Pancreas (tissue), 10 donors: ENCODE measurements around the gene PHACTR4. TPM values are rescaled to one million over a fixed set of nuclear protein-coding genes. Genes with fewer than 3 reads are reported as not detected.
"Not testable (repeated sequence)": the region's sequence is repeated elsewhere in the genome, so short reads cannot be mapped to it uniquely, and the experiment has no call there.

Source experiments
- ATAC-seq, 4 donors: fragments of 200-7000 bp; cut with Tn5 transposase; one replicate each; pipeline versions ENCODE4 v1.8.0 to v1.9.1; 2020; ENCODE audit warnings: mild to moderate bottlenecking in 4 of 4, moderate library complexity in 4 of 4
- DNase-seq, 6 donors: peaks; one replicate each; pipeline ENCODE4 v3.0.0-alpha.2; 2020
- FAIRE-seq: peaks from 2 replicates; lab custom pipeline; 2012; peaks lifted over from hg19 to GRCh38; lab: Jason Lieb, UNC
- H3K27ac ChIP-seq, 4 donors: fragments of 200-600 bp; sonication (generic); 1 replicate in 3 of 4; 2 replicates in 1 of 4; pipeline versions ENCODE4 v1.5.0 to v1.8.0; 2020
- H3K27me3 ChIP-seq, 4 donors: fragments of 200-600 bp; one replicate each; pipeline ENCODE4 v1.8.0; 2021
- H3K36me3 ChIP-seq, 3 donors: fragments of 200-600 bp; sonication (generic) in 1 of 3; one replicate each; pipeline versions ENCODE4 v1.5.0 to v1.8.0; 2020 to 2021
- H3K4me1 ChIP-seq, 3 donors: fragments of 200-600 bp; one replicate each; pipeline ENCODE4 v1.8.0; 2021
- H3K4me3 ChIP-seq, 4 donors: fragments of 200-600 bp; sonication (generic) in 2 of 4; one replicate each; pipeline versions ENCODE4 v1.5.0 to v1.8.0; 2020 to 2021
- H3K9me3 ChIP-seq, 4 donors: fragments of 200-600 bp; one replicate each; pipeline ENCODE4 v1.8.0; 2021
- WGBS, 2 donors: extraction: QIAGEN DNeasy Blood & Tissue Kit; methylation state at CpG; one replicate each; pipeline ENCODE4 v1.1.7; 2013; 5-methylcytosine and 5-hydroxymethylcytosine counted together
- intact Hi-C, 3 donors: fragments of 100-400 bp; cut with DNase I; formaldehyde crosslinking; loops; one replicate each; pipeline versions ENCODE4 v1.11.1 to v1.14.2; 2022
- polyA plus RNA-seq, 2 donors: library from polyadenylated mRNA; stranded (reverse); fragments of 200-250 nt; gene quantifications; one replicate each; pipeline ENCODE4 v1.2.3, GENCODE V29; 2013
- total RNA-seq, 6 donors: library from RNA; stranded (reverse); fragmentation: NEBNext Ultra II Directional in 4 of 6; extraction: Animal tissue kit (Norgen Biotek cat#: 25700) in 4 of 6; gene quantifications; one replicate each; pipeline versions ENCODE4 v1.2.1 to v1.2.4, GENCODE V29; 2021 to 2023
- TF ChIP-seq, protein P1 (sequence below), 4 donors: fragments of 200-600 bp; sonication (generic) in 3 of 4; IDR thresholded peaks; one replicate each; pipeline versions ENCODE4 v1.5.0 to v1.8.0; 2021; ENCODE audit warnings: antibody characterized with exemption in 4 of 4
- donor health status: healthy with polysubstance abuse.
- donor health status: DM: no; HTN: no; CAD: no; lungs with moderate emphysema.
- donor health status: DM: no; HTN: no; CAD: no.
- donor health status: control.
- donor health status: control.
- donor health status: Bipolar disorder and iron deficiency.
- donor health status: DM: yes; HTN: yes; CAD: no.
- donor health status: DM: no; HTN: no; CAD: no.
- donor health status: DM: no; HTN: no; CAD: no.
- donor health status: DM: yes; HTN: yes; CAD: no.

Gene PHACTR4
- total and polyA plus RNA-seq, 8 donors = 12.5 to 25.8 (median 14.1) TPM

- intact Hi-C loops = no loop called here
- TF ChIP-seq, protein P1, sequence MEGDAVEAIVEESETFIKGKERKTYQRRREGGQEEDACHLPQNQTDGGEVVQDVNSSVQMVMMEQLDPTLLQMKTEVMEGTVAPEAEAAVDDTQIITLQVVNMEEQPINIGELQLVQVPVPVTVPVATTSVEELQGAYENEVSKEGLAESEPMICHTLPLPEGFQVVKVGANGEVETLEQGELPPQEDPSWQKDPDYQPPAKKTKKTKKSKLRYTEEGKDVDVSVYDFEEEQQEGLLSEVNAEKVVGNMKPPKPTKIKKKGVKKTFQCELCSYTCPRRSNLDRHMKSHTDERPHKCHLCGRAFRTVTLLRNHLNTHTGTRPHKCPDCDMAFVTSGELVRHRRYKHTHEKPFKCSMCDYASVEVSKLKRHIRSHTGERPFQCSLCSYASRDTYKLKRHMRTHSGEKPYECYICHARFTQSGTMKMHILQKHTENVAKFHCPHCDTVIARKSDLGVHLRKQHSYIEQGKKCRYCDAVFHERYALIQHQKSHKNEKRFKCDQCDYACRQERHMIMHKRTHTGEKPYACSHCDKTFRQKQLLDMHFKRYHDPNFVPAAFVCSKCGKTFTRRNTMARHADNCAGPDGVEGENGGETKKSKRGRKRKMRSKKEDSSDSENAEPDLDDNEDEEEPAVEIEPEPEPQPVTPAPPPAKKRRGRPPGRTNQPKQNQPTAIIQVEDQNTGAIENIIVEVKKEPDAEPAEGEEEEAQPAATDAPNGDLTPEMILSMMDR (IDR thresholded peaks at IDR 0.05) = no peak
- Histone ChIP-seq H3K27me3 (no peaks in the 10 kb centered on the region), H3K9me3 (no peaks in the 10 kb centered on the region), H3K4me3 (no peak overlapping the region), H3K27ac (no peak overlapping the region), H3K4me1 (peaks cover 0 to 10% (median 2%) of the 10 kb centered on the region in 3 donors), H3K36me3 (no peaks in the 10 kb centered on the region)
- 93 to 97% methylated on average over 5 of the region's 5 CpGs for WGBS, 2 donors
- DNase-seq = no peak
- ATAC-seq = no peak
- no peak for FAIRE-seq
Observed at GRCh38 chr1:28378906-28379305, 9.4 kb downstream of the PHACTR4 start.

- ATAC-seq (peak in 2 of 4 donors; percentile 29 to 57), FAIRE-seq (no peak), DNase-seq (no peak)
- Histone ChIP-seq H3K4me3 (no peak overlapping the region), H3K36me3 (no peaks in the 10 kb centered on the region), H3K27me3 (no peaks in the 10 kb centered on the region), H3K9me3 (no peaks in the 10 kb centered on the region), H3K4me1 (no peaks in the 10 kb centered on the region), H3K27ac (no peak overlapping the region)
- intact Hi-C loops = no loop called here
- 57 to 68% methylated on average over 1 of the region's 1 CpG for WGBS, 2 donors
- TF ChIP-seq, protein P1 (IDR thresholded peaks at IDR 0.05) = no peak
Observed at GRCh38 chr1:28380394-28380793, 10.9 kb downstream of the PHACTR4 start.

DNA sequence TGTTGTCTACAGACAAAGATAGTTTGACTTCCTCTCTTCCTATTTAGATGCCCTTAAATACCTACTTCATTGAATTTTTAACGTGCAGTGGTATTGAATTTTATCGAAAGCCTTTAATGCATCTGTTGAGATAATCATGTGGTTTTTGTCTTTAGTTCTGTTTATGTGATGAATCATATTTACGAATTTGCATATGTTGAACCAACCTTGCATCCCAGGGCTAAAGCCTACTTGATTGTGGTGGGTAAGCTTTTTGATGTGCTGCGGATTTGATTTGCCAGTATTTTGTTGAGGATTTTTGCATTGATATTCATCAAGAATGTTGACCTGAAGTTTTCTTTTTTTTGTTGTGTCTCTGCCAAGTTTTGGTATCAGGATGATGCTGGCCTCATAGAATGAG lies 14.2 kb downstream of the PHACTR4 start:
- 94 to 97% methylated on average over 4 of the region's 4 CpGs for WGBS, 2 donors
- H3K27ac ChIP-seq, H3K9me3 ChIP-seq, FAIRE-seq, H3K27me3 ChIP-seq, intact Hi-C loops, DNase-seq, H3K4me3 ChIP-seq, ATAC-seq, H3K36me3 ChIP-seq, H3K4me1 ChIP-seq: not testable (repeated sequence)

- TF ChIP-seq, protein P1 (IDR thresholded peaks at IDR 0.05) = no peak
- no peak overlapping the region for H3K27ac ChIP-seq
- H3K27me3 ChIP-seq = no peaks in the 10 kb centered on the region
- no peaks in the 10 kb centered on the region for H3K4me1 ChIP-seq
- WGBS, 2 donors = 88 to 95% methylated on average over 6 of the region's 6 CpGs
- no peaks in the 10 kb centered on the region for H3K36me3 ChIP-seq
- H3K4me3 ChIP-seq = no peak overlapping the region
- no peaks in the 10 kb centered on the region for H3K9me3 ChIP-seq
- intact Hi-C loops = no loop called here
- FAIRE-seq (no peak), ATAC-seq (peak in 1 of 4 donors; percentile 40), DNase-seq (no peak)
Observed at GRCh38 chr1:28392027-28392652, 22.6 kb downstream of the PHACTR4 start.

- TF ChIP-seq, protein P1 (IDR thresholded peaks at IDR 0.05) = no peak
- 67 to 75% methylated on average over 1 of the region's 1 CpG for WGBS, 2 donors
- ATAC-seq = no peak
Observed at GRCh38 chr1:28394136-28394535, 24.6 kb downstream of the PHACTR4 start.

More at GRCh38 chr1:28394136-28394535, 24.6 kb downstream of the PHACTR4 start:
- H3K27ac ChIP-seq = no peak overlapping the region
- H3K9me3 ChIP-seq = no peaks in the 10 kb centered on the region
- no peaks in the 10 kb centered on the region for H3K4me1 ChIP-seq
- H3K36me3 ChIP-seq = no peaks in the 10 kb centered on the region
- H3K4me3 ChIP-seq = no peak overlapping the region
- DNase-seq (no peak), FAIRE-seq (no peak)
- no peaks in the 10 kb centered on the region for H3K27me3 ChIP-seq
- intact Hi-C loops = no loop called here
